Activated T-cell treated with anti-CD3 and anti-CD28 coated beads, Interleukin-2, amount 50 U/mL, for 48 hours (primary cell): ENCODE results near the gene MYO5C.
"Not testable (repeated sequence)": the region's sequence is repeated elsewhere in the genome, so short reads cannot be mapped to it uniquely, and the experiment has no call there.

Experiments
- DNase-seq, 2 experiments: peaks; one replicate each; pipeline ENCODE4 v3.0.0-alpha.2; 2020

MYO5C gene

DNA sequence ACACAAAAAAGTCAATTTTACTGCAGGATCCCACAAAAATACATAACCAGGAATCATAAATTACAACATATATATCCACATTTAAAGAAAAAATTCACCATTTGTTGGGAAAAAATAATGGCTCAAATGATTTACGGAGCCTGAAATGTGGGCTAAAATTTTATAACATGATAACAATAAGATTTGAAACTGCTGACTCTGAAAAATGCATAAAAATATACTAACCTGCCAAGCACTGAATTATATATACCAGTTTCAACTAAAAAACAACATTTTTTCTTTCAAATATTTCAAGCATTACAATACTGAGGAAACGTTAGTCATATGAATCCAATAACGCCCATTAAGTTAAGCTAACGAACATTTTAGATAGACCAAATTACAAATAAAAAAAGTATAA, 12.2 kb upstream of the MYO5C start:
- DNase-seq: no peak

DNA sequence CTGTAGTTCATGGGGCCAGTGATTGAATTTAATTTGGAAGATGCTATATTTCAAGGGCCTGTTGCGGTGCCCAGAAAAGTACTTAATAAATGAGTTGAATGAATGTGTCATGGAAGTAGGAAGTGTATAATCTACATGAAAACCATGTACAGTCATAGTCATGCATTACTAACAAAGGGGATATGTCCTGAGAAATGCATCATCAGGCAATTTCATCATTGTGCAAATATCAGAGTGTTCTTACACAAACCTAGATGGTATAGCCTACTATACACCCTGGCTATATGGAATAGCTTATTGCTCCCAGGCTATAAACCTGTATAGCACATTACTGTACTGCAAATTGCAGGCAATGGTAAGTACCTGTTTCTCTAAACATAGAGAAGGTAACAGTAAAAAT, 10.7 kb upstream of the MYO5C start:
- DNase-seq: no peak

GRCh38 chr15:52303093-52303772, 7.6 kb upstream of the MYO5C start:
- no peak for DNase-seq

- no peak for DNase-seq
Observed at GRCh38 chr15:52301265-52301847, 5.8 kb upstream of the MYO5C start.

- DNase-seq: no peak
Observed at GRCh38 chr15:52294881-52295420, 653 bp downstream of the MYO5C start.

GRCh38 chr15:52292780-52293392, 2.7 kb downstream of the MYO5C start:
- no peak for DNase-seq

GRCh38 chr15:52291204-52291603, 4.4 kb downstream of the MYO5C start:
- DNase-seq: no peak

DNA sequence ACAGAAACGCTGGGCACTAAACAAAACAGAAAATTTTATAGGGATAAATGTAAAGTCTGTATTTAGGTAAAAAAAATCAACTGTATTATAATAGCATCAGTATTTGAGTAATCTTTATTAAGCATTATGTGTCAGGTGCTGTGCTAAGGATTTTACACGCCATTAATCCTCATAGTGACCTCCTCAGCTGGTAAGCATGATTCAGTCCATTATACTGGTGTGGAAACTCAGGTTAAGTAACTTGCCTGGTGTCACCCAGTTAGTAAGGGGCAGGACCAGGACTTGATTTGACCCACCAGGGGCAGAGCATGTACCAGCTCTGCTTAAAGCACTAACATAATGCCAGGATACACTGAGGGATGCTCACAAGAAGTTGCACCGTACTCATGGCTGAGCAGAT, 4.8 kb downstream of the MYO5C start:
- no peak for DNase-seq

GRCh38 chr15:52290329-52290728, 5.3 kb downstream of the MYO5C start:
- no peak for DNase-seq

GRCh38 chr15:52289629-52290081, 5.9 kb downstream of the MYO5C start:
- DNase-seq: no peak

DNA sequence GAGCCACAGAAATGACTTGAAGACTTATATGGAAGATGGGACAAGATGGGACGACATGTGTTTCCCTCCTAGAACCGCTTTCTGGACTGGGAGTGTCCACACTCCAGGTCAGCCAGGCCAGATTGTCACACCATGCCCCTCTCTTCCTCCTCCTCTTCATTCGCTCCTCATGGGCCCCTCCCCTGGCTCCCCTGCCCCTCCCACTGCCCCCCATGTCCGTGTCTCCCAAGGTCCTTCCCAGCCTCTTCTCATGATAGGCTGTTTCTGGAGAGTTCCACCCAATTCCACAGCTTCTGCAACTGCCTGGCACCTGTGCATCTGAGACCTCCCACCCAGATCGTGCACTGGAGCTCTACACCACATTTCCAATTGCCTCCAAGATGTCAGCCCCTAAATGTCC, 6.6 kb downstream of the MYO5C start:
- DNase-seq: no peak

- no peak for DNase-seq
Observed at GRCh38 chr15:52288051-52288942, 7.3 kb downstream of the MYO5C start.

DNA sequence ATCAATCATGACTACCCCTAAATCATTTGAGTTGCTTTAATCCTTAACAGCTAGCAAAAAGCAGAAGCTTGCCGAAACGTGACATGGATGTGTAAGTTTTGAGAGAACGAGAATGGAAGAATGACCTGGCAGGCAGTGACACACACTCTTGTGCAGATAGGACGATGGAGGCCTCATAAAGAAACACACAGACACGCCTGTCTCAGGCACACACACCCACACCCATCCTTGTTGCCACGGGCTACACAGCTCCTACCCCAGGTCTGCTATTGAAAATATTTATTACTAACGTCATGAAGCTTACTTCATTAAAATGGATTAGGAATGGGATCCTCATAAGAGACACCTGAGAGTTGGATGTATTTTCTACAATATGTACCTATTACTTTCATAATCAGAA, 8.5 kb downstream of the MYO5C start:
- DNase-seq: no peak

DNA sequence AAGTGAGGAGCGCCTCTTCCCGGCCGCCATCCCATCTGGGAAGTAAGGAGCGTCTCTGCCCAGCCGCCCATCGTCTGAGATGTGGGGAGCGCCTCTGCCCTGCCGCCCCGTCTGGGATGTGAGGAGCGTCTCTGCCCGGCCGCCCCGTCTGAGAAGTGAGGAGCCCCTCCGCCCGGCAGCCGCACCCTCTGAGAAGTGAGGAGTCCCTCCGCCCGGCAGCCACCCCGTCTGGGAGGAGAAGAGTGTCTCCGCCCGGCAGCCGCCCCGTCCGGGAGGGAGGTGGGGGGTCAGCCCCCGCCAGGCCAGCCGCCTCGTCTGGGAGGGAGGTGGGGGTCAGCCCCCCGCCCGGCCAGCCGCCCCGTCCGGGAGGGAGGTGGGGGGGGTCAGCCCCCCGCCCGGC, 9.7 kb downstream of the MYO5C start:
- not testable (repeated sequence) for DNase-seq

- DNase-seq: no peak
Observed at GRCh38 chr15:52284164-52284563, 11.4 kb downstream of the MYO5C start.

DNA sequence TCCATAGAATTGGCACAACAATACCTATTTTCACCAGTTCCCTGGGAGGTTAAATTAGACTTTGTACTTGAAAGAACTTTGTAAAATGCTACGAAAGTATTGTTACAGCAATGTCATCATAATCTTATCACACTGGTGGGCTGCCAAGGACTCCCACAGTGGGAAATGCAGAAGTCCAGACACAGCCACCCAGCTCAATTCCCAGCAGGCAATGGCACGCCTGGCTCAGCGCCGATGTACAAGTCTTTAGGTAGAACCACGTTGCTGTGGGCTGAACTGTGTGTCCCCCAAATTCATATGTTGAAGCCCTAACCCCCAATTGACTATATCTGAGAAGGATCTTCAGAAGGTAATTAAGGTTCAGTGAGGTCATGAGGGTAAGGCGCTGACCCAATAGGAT, 12.3 kb downstream of the MYO5C start:
- DNase-seq: no peak

DNA sequence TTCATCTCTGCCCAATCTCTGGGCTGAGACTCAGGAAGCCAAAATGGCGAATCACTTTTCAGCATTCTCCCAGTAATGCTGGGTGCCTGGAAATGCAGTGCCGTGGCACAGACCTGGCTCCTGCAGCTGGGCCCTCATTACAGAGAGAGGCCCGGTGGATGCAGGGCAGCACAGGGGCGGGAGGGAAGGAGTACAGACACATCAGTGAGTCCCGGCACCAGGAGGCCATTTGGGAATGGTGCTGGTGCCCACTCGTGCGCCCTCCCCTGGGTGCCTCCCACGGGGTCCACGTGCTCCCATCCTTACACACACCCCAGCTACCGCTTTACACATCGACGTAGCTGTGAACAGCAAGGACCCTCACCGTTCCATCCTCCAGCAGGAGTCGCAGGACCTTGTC, 13.2 kb downstream of the MYO5C start:
- DNase-seq: no peak

DNA sequence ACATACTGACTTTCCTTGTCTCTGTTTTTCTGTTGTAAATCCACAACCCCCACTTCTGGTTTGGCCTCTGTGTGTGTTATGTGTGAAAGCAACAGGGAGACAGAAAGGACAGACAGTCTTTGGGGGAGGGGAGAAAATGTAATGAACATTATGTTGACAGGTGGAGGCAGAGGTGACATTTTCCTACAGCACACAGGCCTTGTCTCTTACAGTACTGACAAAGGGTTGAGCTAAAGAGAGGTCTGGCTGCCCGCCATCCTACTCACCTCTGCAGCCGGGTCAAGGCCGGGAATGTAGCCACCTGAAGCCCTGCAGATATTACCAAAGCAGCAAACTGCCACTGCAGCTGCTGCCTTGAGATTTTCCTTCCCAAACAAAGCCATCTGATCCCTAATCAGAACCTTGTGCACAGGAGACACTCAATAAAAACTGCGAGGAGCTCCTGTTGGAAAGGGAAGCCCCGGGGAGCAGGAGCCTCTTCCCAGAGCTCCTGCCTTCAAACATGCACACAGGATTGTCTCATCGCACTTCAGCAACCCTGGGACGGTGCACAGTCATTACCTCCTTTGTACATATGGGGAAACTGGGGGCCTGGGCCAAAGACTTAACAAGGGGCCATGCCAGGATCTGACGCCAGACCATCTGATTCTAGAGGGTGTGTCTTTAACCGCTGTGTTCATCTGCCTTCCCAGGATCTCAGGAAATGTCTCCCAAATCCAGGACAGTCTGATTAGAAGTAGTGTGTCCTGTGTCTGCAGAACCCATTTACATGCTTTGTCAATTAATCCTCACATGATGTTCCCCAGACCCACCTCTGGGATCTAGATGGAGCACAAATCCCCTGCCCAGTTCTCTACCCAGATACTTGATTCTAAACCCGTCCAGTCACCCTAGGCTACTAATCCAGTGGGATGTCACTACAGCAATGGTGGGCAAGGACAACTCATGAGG, 14.2 kb downstream of the MYO5C start:
- no peak for DNase-seq

DNA sequence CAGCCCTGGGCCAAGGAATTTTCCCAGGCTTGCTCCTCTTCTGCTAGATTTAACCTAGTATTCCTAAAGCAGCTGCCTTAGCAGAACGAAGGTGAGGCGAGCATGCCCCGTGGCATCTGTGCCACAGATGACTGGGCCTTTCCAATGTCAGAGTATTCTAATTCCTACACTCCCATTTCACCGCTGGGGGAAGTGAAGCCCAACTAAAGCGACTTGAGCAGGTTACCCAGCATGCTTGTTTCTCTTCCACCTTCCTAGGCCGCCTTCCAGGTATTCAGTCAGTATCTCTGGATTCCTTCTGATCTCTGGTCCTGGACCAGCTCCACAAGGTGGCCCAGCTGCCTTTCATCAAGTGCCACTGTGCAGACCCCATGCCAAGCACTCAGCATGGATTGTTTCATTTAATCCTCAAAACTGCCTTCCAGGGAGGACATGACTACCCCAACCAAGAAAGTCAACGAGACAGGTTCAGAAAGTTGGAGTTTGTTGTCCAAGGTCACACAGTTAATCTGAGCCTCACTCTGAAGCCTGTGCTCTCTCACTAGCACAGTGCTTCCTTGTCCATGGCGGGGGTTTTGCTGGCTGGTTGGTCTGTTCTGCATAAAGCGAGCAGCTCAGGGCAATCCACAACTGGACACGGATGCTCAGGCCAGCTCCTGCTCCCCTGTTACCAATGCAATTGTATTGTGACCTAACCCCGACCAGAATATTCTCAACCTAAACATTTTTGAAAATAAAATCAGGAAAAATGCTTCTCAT, 15.1 kb downstream of the MYO5C start:
- no peak for DNase-seq

DNA sequence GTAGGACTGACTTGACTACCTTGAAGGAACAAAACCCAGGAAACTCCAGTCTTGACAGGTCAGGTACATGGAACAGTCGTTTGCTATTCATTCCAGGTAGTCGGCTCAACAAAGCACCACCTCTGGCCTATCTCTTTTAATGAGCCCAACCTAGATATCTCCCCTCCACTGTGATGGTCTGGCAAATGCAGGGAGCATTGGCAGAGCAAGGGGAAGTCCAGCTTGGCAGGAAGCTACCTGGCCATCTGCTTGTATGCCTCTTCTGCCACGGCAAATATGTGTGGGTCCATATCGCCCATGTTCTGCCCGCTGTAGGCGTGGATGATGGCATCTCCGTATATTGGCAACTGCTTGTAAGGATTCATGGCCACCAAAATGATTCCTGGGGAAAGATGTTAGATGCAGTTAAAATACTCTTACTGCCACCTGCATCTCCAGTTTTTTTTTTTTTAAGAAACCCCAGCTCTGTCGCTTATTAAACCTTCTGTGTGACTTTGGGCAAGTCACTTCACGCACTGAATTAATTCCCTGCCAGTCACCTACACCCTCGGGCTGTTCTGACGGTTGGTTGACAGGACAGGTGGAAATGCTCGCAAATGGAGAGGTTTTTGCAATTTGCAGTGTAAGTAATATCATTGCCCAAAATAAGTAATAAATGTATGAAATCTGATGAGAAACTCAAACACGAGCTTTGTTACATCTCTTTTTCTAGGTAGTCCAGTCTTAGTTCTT, 16.8 kb downstream of the MYO5C start:
- DNase-seq: no peak

GRCh38 chr15:52278135-52278534, 17.5 kb downstream of the MYO5C start:
- DNase-seq: no peak
